Mesenchymal stem cell (in vitro differentiated cells and primary cell): ENCODE results near the gene FNTB.

Source experiments
- DNase-seq: peaks from one replicate; pipeline ENCODE4 v3.0.0-alpha.2; 2013
- H2AFZ ChIP-seq: one replicate; pipeline ENCODE4 v1.6.1; 2013; ENCODE audit warnings: low read depth, mild to moderate bottlenecking, control low read depth, inconsistent platforms, low read length, moderate library complexity
- H2AK5ac ChIP-seq: 2 replicates; pipeline ENCODE4 v1.6.1; 2013; ENCODE audit warnings: low read length, moderate library complexity, mild to moderate bottlenecking, inconsistent platforms; ENCODE audit not compliant: severe bottlenecking
- H2BK120ac ChIP-seq: one replicate; pipeline ENCODE4 v1.6.1; 2013; ENCODE audit warnings: low read depth, mild to moderate bottlenecking, inconsistent platforms, low read length, moderate library complexity
- H2BK12ac ChIP-seq, 2 experiments: one replicate each; pipeline ENCODE4 v1.6.1; 2013; ENCODE audit warnings: inconsistent platforms in 2 of 2, low read length in 2 of 2, mild to moderate bottlenecking in 2 of 2, moderate library complexity in 2 of 2, control low read depth in 1 of 2
- H2BK15ac ChIP-seq: one replicate; pipeline ENCODE4 v1.6.1; 2013; ENCODE audit warnings: mild to moderate bottlenecking, low read depth, inconsistent platforms; ENCODE audit not compliant: poor library complexity, severe bottlenecking
- H2BK5ac ChIP-seq: 2 replicates; pipeline ENCODE4 v1.6.1; 2013; ENCODE audit warnings: low read depth, mild to moderate bottlenecking, low read length, control low read depth, inconsistent platforms; ENCODE audit not compliant: poor library complexity, severe bottlenecking
- H3K14ac ChIP-seq, 2 experiments: one replicate each; pipeline ENCODE4 v1.6.1; 2013; ENCODE audit warnings: inconsistent platforms in 2 of 2, low read length in 2 of 2, control low read depth in 1 of 2, mild to moderate bottlenecking in 1 of 2, moderate library complexity in 1 of 2
- H3K18ac ChIP-seq, 2 experiments: one replicate each; pipeline ENCODE4 v1.6.1; 2013; ENCODE audit warnings: inconsistent platforms in 2 of 2, low read length in 2 of 2, control low read depth in 1 of 2, low read depth in 1 of 2, mild to moderate bottlenecking in 1 of 2
- H3K23ac ChIP-seq, 2 experiments: one replicate each; pipeline ENCODE4 v1.6.1; 2013; ENCODE audit warnings: inconsistent platforms in 2 of 2, low read length in 2 of 2, mild to moderate bottlenecking in 2 of 2, moderate library complexity in 2 of 2, control low read depth in 1 of 2
- H3K27ac ChIP-seq: 2 replicates; pipeline ENCODE4 v1.5.1; 2013; ENCODE audit warnings: mild to moderate bottlenecking, moderate library complexity, low read length, control low read depth, inconsistent platforms; ENCODE audit not compliant: poor library complexity, severe bottlenecking
- H3K27me3 ChIP-seq, 2 experiments: 2 replicates each; pipeline versions ENCODE4 v1.6.1 to v1.7.0; 2013; ENCODE audit warnings: low read length in 2 of 2, mild to moderate bottlenecking in 2 of 2, moderate library complexity in 2 of 2, control low read depth in 1 of 2, inconsistent platforms in 1 of 2; ENCODE audit not compliant: control insufficient read depth in 1 of 2, insufficient read depth in 1 of 2
- H3K36me3 ChIP-seq, 2 experiments: 2 replicates each; pipeline versions ENCODE4 v1.6.1 to v1.7.0; 2013; ENCODE audit warnings: low read length in 2 of 2, control low read depth in 1 of 2, inconsistent platforms in 1 of 2, low read depth in 1 of 2, mild to moderate bottlenecking in 1 of 2; ENCODE audit not compliant: insufficient read depth in 2 of 2, control insufficient read depth in 1 of 2
- H3K4ac ChIP-seq, 2 experiments: one replicate each; pipeline ENCODE4 v1.6.1; 2013; ENCODE audit warnings: inconsistent platforms in 2 of 2, low read length in 2 of 2, mild to moderate bottlenecking in 2 of 2, moderate library complexity in 2 of 2, control low read depth in 1 of 2, low read depth in 1 of 2
- H3K4me1 ChIP-seq: 2 replicates; pipeline ENCODE4 v1.6.1; 2013; ENCODE audit warnings: low read depth, low read length, control low read depth; ENCODE audit not compliant: control insufficient read depth, insufficient read depth
- H3K4me2 ChIP-seq: 2 replicates; pipeline ENCODE4 v1.6.1; 2013; ENCODE audit warnings: low read length, mild to moderate bottlenecking, inconsistent platforms; ENCODE audit not compliant: poor library complexity, severe bottlenecking
- H3K4me3 ChIP-seq, 2 experiments: 2 replicates each; pipeline versions ENCODE4 v1.5.1 to v1.7.0; 2013; ENCODE audit warnings: low read length in 2 of 2, mild to moderate bottlenecking in 2 of 2, control low read depth in 1 of 2, low read depth in 1 of 2; ENCODE audit not compliant: insufficient read depth in 1 of 2
- H3K79me1 ChIP-seq: replicated peaks from 2 replicates; pipeline ENCODE4 v1.6.1; 2013; ENCODE audit warnings: mild to moderate bottlenecking, control low read depth, low read length, inconsistent platforms; ENCODE audit not compliant: poor library complexity, severe bottlenecking
- H3K9ac ChIP-seq: 2 replicates; pipeline ENCODE4 v1.7.0; 2013; ENCODE audit warnings: mild to moderate bottlenecking, low read length, moderate library complexity
- H3K9me3 ChIP-seq: 2 replicates; pipeline ENCODE4 v1.7.0; 2013; ENCODE audit warnings: mild to moderate bottlenecking, low read length; ENCODE audit not compliant: control insufficient read depth
- H4K8ac ChIP-seq: one replicate; pipeline ENCODE4 v1.6.1; 2013; ENCODE audit warnings: inconsistent platforms, mild to moderate bottlenecking, low read length, moderate library complexity
- H4K91ac ChIP-seq: one replicate; pipeline ENCODE4 v1.6.1; 2013; ENCODE audit warnings: mild to moderate bottlenecking, low read length, inconsistent platforms
- WGBS: methylation state at CpG from one replicate; pipeline ENCODE4 v1.1.7; 2013; ENCODE audit warnings: mixed read lengths; 5-methylcytosine and 5-hydroxymethylcytosine counted together

Gene FNTB

GRCh38 chr14:65001723-65002122 is 15.0 kb downstream of the FNTB start:
- no peak overlapping the region for H2BK12ac ChIP-seq
- no peaks in the 10 kb centered on the region for H3K27me3 ChIP-seq
- 98% methylated on average over 6 of the region's 6 CpGs for WGBS
- H2AK5ac ChIP-seq: no peak overlapping the region
- H3K4ac ChIP-seq: no peak overlapping the region
- H2BK15ac ChIP-seq: no peak overlapping the region
- no peak for DNase-seq
- no peak overlapping the region for H4K91ac ChIP-seq
- no peak overlapping the region for H3K4me3 ChIP-seq
- no peak overlapping the region for H3K14ac ChIP-seq
- no peaks in the 10 kb centered on the region for H3K36me3 ChIP-seq
- H3K18ac ChIP-seq: no peak overlapping the region
- H3K4me1 ChIP-seq: peaks cover 8% of the 10 kb centered on the region
- no peak overlapping the region for H2AFZ ChIP-seq
- peaks cover 20% of the 10 kb centered on the region for H3K79me1 ChIP-seq
- H4K8ac ChIP-seq: no peak overlapping the region
- H3K9ac ChIP-seq: no peak overlapping the region
- no peak overlapping the region for H3K4me2 ChIP-seq
- no peak overlapping the region for H3K23ac ChIP-seq
- H2BK5ac ChIP-seq: no peak overlapping the region
- no peak overlapping the region for H2BK120ac ChIP-seq
- H3K27ac ChIP-seq: no peak overlapping the region
- no peaks in the 10 kb centered on the region for H3K9me3 ChIP-seq

GRCh38 chr14:65002586-65003210 is 16.0 kb downstream of the FNTB start:
- H4K91ac ChIP-seq: no peak overlapping the region
- H3K4ac ChIP-seq: no peak overlapping the region
- no peak overlapping the region for H3K23ac ChIP-seq
- 78% methylated on average over 5 of the region's 6 CpGs for WGBS
- peaks cover 8% of the 10 kb centered on the region for H3K4me1 ChIP-seq
- H3K36me3 ChIP-seq: no peaks in the 10 kb centered on the region
- no peak overlapping the region for H2AK5ac ChIP-seq
- H4K8ac ChIP-seq: peak overlapping the region; percentile 28
- no peaks in the 10 kb centered on the region for H3K27me3 ChIP-seq
- H3K79me1 ChIP-seq: peaks cover 14% of the 10 kb centered on the region
- H3K9me3 ChIP-seq: no peaks in the 10 kb centered on the region
- H3K18ac ChIP-seq: no peak overlapping the region
- no peak overlapping the region for H3K4me2 ChIP-seq
- no peak overlapping the region for H3K14ac ChIP-seq
- H2BK15ac ChIP-seq: no peak overlapping the region
- peak overlapping the region; percentile 83 for H3K9ac ChIP-seq
- no peak overlapping the region for H3K4me3 ChIP-seq
- peak; percentile 30 for DNase-seq
- H2BK120ac ChIP-seq: no peak overlapping the region
- H3K27ac ChIP-seq: no peak overlapping the region
- no peak overlapping the region for H2AFZ ChIP-seq
- H2BK5ac ChIP-seq: no peak overlapping the region
- no peak overlapping the region for H2BK12ac ChIP-seq

GRCh38 chr14:65003394-65003793 is 16.7 kb downstream of the FNTB start:
- Histone ChIP-seq H3K18ac (no peak overlapping the region), H2AK5ac (no peak overlapping the region), H3K27me3 (no peaks in the 10 kb centered on the region), H3K79me1 (peaks cover 14% of the 10 kb centered on the region), H2BK12ac (no peak overlapping the region), H2BK15ac (no peak overlapping the region), H3K9ac (peak overlapping the region; percentile 83), H3K36me3 (no peaks in the 10 kb centered on the region), H4K8ac (no peak overlapping the region), H3K4me2 (no peak overlapping the region), H3K9me3 (no peaks in the 10 kb centered on the region), H3K4me1 (peaks cover 8% of the 10 kb centered on the region), H3K4me3 (no peak overlapping the region), H3K14ac (no peak overlapping the region), H4K91ac (no peak overlapping the region), H3K27ac (no peak overlapping the region), H3K23ac (no peak overlapping the region), H2AFZ (no peak overlapping the region), H2BK120ac (no peak overlapping the region), H3K4ac (no peak overlapping the region), H2BK5ac (no peak overlapping the region)
- no peak for DNase-seq
- 100% methylated on average over 1 of the region's 2 CpGs for WGBS

- DNase-seq: peak; percentile 41
- whole genome bisulfite sequencing: 81% methylated on average over 3 of the region's 6 CpGs
- no peak overlapping the region for H3K23ac ChIP-seq
Observed at GRCh38 chr14:65006261-65006721, 19.6 kb downstream of the FNTB start.

More at GRCh38 chr14:65006261-65006721, 19.6 kb downstream of the FNTB start:
- no peak overlapping the region for H2AFZ ChIP-seq
- no peak overlapping the region for H2BK12ac ChIP-seq
- H2BK5ac ChIP-seq: no peak overlapping the region
- H3K4me2 ChIP-seq: no peak overlapping the region
- H4K8ac ChIP-seq: no peak overlapping the region
- H3K36me3 ChIP-seq: peaks cover 3 to 6% of the 10 kb centered on the region in 2 experiments
- H2BK15ac ChIP-seq: no peak overlapping the region
- H4K91ac ChIP-seq: no peak overlapping the region
- H3K4ac ChIP-seq: no peak overlapping the region
- no peak overlapping the region for H3K27ac ChIP-seq
- no peaks in the 10 kb centered on the region for H3K27me3 ChIP-seq
- peak overlapping the region in 1 of 2 experiments; percentile 45 for H3K18ac ChIP-seq
- no peaks in the 10 kb centered on the region for H3K9me3 ChIP-seq
- H2BK120ac ChIP-seq: no peak overlapping the region
- peaks cover 11% of the 10 kb centered on the region for H3K79me1 ChIP-seq
- H3K9ac ChIP-seq: no peak overlapping the region
- peaks cover 6% of the 10 kb centered on the region for H3K4me1 ChIP-seq
- H2AK5ac ChIP-seq: no peak overlapping the region
- H3K4me3 ChIP-seq: no peak overlapping the region
- H3K14ac ChIP-seq: no peak overlapping the region
